GM12872 (cell line): ENCODE data around the gene SLC16A11.

ENCODE experiments used
- TF ChIP-seq, protein P1 (sequence below): IDR thresholded peaks from 3 replicates; pipeline ENCODE4 v1.5.1; 2011; ENCODE audit warnings: low read depth, mild to moderate bottlenecking, low read length, moderate library complexity; ENCODE audit not compliant: insufficient read depth

Gene SLC16A11

DNA sequence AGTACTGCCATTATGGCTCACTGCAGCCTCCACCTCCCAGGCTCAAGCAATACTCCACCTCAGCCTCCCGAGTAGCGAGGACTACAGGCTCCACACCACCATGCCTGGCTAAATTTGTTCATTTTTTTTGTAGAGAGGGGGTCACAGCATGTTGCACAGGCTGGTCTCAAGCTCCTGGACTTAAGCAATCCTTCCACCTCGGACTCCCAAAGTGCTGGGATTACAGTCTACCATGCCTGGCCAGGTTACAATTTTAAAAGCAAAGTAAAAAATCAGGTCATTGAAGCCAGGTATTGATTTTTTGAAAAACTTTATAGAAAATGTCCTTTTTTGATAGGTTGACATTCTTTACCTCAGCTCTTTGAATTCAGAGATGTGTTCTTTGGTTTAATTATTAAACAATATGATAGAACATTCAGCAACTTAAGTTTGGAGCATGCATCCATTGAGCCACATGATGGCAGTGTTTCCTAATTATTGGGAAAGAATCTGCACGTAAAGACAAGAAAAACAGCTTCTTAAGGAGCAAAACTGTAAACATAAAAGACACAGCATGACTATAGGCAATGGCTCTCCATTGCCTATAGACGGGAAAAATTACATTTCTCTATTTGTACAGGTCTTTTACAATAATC lies 1.7 kb upstream of the SLC16A11 start:
- TF ChIP-seq, protein P1, sequence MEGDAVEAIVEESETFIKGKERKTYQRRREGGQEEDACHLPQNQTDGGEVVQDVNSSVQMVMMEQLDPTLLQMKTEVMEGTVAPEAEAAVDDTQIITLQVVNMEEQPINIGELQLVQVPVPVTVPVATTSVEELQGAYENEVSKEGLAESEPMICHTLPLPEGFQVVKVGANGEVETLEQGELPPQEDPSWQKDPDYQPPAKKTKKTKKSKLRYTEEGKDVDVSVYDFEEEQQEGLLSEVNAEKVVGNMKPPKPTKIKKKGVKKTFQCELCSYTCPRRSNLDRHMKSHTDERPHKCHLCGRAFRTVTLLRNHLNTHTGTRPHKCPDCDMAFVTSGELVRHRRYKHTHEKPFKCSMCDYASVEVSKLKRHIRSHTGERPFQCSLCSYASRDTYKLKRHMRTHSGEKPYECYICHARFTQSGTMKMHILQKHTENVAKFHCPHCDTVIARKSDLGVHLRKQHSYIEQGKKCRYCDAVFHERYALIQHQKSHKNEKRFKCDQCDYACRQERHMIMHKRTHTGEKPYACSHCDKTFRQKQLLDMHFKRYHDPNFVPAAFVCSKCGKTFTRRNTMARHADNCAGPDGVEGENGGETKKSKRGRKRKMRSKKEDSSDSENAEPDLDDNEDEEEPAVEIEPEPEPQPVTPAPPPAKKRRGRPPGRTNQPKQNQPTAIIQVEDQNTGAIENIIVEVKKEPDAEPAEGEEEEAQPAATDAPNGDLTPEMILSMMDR: peak; percentile 56; the same call in 1 of the 3 replicates

DNA sequence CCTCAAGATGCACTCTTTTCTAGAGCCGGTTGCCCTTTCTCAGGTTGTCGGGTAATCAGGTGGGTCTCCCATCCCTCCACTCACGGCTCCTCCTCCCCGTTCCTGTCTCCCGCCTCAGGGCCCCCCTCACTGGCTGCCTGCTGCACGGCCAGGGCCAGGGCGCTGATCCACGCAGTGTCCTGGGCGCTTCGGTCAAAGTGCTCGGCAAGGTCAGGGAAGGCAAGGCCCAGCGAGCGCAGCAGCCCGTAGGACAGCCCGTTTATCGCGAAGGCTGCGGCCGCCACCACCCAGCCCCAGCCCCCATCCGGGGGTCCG lies 753 bp downstream of the SLC16A11 start:
- TF ChIP-seq, protein P1: no peak

DNA sequence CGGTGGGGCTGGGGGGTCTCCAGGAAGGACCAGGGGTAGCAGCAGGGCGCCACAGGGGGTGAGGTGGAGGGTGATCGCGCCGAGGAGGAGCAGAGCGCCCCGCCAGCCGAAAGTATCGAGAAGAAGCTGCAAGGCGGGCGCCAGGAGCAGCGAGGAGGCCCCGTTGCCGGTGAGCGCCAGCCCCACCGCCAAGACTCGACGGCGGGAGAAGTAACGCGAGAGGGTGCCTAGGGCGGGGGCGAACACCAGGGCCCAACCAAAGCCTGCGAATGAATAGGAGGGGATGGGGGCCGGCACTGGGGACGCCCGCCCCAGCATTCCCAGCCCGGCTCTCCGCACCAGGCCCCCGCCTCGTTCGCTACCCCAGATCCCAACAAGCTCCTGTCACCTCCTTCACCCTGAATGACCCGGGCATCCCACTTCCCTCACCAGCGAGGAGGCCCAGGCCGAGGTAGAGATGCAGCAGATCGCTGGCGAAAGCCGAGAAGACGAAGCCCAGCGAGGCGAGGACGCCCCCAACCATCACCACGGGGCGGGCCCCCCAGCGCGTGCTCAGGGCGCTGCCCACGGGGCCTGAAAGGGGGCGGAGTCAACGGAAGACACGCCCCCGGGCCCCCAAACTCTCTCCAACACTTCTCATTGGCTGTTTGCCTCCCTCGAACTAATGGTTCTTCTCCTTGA lies 1.3 kb downstream of the SLC16A11 start:
- TF ChIP-seq, protein P1: no peak

DNA sequence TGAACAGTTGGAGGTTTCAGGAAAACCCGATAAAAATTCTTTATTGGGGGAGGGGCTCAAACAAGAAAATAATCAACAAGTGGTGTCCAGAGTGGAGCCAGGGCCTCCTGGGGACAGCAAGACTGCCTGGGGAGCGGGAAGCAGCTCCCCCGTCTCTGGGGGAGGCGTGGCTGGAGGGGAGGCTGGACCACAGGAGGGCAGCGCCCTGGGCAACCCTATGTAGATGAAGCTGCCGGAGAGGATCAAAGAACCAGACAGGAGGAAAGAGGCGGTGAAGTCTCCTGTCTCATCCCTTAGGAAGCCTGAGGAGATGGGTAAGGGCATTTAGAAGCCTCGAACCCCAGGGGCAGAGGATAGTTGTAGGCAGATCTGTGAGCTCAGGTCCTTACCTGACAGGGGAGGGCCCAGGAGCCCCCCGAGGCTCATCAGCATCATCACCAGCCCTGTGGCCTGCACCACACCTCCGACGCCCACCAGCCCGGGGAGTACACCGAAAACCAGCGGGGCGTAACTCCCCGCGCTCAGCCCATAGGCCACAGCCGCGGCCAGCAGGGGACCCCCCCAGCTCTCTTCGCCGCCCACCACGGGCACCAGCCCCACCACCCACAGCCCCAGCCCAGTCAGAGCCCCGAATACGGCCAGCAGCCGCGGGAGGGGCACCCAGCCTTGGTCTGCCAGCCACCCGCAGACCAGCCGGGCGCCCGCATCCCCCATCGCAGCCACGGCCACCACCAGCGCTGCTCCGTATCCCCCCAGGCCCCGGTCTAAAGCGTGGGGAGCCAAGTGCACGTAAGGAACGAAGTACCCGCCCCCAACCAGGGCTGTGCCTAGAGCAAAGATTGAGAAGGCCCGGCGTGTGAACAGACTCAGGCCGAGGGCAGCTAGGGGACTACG lies 2.0 kb downstream of the SLC16A11 start:
- TF ChIP-seq, protein P1: no peak

DNA sequence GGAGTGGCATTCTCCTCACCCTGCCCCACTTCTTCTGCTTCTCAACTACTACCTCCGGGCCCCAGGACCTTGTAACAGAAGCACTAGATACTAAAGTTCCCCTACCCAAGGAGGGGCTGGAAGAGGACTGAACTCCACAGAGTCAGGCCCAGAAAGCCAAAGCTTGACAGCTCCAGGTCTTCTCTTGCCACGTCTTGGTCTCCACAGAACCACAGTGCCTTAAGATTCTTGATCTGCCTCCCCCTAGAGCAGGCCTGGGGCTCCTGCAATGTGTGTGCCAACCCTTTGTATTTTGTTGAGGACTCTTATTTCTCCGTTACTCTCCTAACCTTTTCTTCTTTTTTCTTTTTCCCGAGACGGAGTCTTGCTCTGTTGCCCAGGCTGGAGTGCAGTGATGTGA lies 4.1 kb downstream of the SLC16A11 start:
- TF ChIP-seq, protein P1: no peak

DNA sequence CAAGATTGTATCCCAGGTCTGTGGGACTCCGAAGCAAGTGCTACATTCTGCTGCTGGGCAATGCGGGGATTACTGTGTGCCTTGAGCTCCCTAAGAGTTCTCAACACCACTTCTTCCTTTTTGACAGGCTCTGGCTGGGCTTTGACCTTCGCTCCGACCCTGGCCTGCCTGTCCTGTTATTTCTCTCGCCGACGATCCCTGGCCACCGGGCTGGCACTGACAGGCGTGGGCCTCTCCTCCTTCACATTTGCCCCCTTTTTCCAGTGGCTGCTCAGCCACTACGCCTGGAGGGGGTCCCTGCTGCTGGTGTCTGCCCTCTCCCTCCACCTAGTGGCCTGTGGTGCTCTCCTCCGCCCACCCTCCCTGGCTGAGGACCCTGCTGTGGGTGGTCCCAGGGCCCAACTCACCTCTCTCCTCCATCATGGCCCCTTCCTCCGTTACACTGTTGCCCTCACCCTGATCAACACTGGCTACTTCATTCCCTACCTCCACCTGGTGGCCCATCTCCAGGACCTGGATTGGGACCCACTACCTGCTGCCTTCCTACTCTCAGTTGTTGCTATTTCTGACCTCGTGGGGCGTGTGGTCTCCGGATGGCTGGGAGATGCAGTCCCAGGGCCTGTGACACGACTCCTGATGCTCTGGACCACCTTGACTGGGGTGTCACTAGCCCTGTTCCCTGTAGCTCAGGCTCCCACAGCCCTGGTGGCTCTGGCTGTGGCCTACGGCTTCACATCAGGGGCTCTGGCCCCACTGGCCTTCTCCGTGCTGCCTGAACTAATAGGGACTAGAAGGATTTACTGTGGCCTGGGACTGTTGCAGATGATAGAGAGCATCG lies 5.6 kb downstream of the SLC16A11 start:
- TF ChIP-seq, protein P1: no peak
